Midbrain (tissue), 1 donor: ENCODE data around the gene RIMBP3C.
"Not testable (repeated sequence)": the region's sequence is repeated elsewhere in the genome, so short reads cannot be mapped to it uniquely, and the experiment has no call there.

ENCODE experiments used
- DNase-seq: peaks from one replicate; lab custom pipeline; 2025; lab: John Stamatoyannopoulos, UW

Gene RIMBP3C

GRCh38 chr22:21526705-21527500, 24.4 kb downstream of the RIMBP3C start:
- not testable (repeated sequence) for DNase-seq

DNA sequence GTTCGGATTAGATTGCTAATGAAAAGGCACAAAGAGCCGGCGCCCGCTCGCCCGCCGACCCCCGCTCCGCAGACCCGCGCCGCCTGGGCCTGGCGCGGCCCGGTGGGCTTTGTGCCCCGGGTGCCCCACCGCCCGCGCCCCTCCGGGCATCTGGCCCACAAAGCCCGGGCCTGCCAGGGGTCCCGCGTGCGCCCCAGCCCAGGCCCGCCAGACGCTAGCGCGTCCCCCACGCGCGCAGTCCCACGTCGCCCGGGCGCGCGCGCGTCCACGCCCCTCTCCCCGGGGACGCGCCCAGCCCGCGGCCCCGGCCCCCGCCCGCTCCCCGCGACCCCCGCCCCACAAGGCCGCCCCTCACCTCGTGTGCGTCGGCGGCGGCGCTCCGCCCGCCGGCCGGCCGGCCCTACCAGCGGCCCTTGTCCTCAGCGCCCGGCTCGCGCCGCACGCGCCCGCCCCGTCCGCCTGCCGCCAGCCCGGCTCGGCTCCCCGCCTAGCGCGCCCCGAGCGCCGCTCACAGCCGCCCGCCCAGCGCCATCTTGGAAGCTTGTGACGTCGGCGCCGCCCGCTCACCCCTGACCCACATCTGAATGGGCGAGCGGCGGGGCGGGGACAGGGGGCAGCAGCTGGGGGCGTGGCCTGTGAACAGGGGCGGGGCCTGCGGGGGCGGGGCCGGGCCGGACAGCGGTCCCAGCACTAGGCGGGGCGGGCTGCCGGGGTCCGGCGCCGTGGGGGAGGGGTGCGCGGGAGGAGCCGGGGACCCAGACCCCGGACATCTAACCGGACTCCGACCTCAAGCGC, 34.1 kb downstream of the RIMBP3C start:
- not testable (repeated sequence) for DNase-seq

DNA sequence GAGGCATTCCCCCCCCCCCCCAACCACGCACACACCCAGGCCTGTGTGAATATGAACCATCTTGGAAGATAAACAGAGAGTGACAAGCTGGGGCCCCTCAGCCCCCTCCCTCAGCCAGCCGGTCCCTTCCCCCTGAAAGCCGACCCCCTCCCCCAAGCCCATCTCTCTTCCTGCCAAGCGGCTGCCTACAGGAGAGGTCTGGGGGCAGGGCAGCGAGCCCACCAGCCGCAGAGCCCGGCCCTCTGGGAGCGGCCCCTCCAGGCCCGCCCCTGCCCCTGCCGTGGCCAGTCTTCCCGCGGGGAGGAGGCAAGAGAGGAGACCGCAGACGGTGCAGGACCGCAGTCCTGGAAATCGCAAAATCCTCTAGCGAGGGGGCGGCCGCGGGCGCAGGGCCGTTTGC, 34.7 kb downstream of the RIMBP3C start:
- DNase-seq: not testable (repeated sequence)

- DNase-seq: not testable (repeated sequence)
Measured at GRCh38 chr22:21515234-21515633, 36.0 kb downstream of the RIMBP3C start.

DNA sequence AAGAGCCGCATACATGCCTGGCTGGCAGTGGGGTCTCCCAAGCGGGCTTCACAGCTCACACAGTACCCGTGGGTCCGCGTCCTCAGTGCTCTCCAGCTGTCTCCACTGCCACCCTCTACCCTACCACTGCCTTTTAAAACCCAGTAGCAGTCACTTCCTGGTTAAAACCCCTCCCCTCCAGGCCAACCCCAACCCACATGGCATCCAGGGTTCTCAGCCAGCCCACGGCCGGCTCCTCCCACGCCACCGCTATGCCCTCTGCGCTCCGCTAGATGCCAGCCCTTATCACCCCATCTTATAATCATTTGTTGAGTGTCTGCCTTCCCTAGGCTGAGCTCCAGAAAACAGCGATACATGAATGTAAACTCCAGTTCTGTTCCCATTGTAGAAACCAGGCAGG, 37.1 kb downstream of the RIMBP3C start:
- not testable (repeated sequence) for DNase-seq

GRCh38 chr22:21512022-21512421, 39.2 kb downstream of the RIMBP3C start:
- DNase-seq: not testable (repeated sequence)

DNA sequence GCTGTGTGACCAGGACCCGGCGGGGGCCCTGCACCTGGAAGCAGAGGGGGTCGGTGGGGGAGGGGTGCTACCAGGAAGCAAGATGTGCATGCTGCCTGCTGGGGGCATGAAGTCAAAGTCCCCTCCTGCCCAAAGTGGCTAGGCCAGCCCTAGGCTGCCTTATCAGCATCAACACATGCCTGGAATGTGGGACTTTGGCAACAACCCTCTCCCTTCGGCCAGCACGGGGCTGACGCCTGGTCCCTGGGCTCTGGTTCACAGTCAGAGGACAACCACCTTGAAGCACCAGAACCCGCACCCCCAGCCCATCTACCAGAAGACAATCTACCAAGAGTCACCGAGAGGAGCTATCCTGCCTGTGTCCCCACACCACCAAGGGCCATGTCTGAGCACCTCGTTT, 40.9 kb downstream of the RIMBP3C start:
- DNase-seq: not testable (repeated sequence)

GRCh38 chr22:21499623-21500506, 51.4 kb downstream of the RIMBP3C start:
- not testable (repeated sequence) for DNase-seq

DNA sequence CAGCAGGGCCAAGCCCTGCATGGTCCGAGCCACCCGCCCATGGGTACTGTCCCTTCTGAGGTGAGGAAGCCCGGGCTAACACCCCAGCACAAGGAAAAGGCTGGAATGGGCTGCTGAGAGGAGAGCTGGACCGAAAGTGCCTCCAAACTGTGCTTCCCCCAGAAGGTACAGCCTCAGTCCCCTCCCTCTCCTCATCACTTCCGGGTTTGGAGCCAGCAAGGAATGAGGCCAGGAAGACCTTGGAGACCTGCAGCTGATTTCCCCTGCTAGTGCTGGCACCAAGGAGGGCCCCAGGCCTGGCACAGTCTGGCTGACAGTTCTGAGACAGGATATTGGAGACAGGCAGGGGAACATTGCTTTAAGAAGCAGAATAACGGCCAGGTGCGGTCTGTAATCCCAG, 52.8 kb downstream of the RIMBP3C start:
- DNase-seq: not testable (repeated sequence)

DNA sequence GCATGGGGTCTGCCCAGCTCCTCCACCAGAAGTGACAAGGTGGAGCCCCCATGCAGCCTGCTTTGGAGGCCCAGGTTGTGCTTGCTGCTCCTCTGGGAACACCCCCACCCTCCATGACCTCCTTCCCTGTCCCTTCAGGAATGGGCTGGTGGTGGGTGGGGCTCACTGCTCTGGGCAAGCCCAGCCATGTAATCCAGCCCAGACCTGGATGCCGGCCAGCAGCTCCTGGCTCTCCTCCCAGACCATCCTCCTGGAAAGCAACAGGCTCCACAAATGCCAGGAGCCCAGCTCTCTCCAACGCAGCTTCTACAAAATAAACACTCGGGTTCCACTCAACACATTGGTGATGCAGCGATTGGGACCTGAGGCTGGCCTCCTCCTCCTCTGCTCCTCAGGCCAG, 53.3 kb downstream of the RIMBP3C start:
- not testable (repeated sequence) for DNase-seq
